ENCODE results near the gene ARMC3. TPM values are rescaled to one million over a fixed set of nuclear protein-coding genes. Genes with fewer than 3 reads are reported as not detected.
"Not testable (repeated sequence)": the region's sequence is repeated elsewhere in the genome, so short reads cannot be mapped to it uniquely, and the experiment has no call there.

Gene ARMC3
- total RNA-seq, 4 donors from 2014 or later = 0.42 TPM; not detected in 3

DNA sequence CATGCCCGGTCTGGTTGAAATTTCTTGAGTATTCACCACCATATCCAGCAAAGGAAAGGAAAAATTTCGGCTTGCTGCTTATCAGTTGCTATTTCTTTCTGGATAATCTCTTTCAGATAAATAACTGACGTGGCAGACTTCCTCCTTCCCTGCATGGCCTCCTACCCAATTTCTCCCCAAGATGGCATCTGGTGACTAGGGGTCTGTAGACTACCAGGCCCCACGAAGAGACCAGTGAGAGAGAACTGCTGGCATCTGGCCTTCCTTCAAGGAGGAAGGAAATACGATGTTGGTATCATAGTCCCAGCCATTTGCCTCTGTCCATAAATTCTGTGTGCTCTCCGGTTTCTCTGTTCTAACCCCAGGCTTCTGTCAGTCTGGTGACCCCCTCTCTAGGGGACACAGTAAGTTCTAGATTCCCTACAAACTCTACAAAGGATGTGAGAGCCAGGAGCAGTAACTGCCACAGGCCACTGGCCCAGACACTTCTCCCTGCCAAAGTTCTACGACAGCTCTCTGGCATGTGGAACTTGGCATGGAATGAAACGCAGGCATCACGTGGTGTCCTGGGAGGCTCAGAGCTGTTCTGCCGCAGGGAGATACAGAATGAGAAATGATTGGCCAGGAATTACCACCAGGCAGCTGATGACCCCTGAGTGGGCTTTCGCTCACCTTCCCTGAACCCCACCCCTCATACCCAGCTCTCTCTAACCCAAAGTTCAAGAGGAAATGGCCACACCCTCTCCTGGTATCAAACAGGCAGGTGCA is 137.5 kb downstream of the ARMC3 start:
- peaks cover 12 to 34% (median 21%) of the 10 kb centered on the region in 4 donors for H3K4me1 ChIP-seq
- peak overlapping the region in 3 of 4 donors; percentile 5 to 46 (median 11) for H3K27ac ChIP-seq (replicated peaks in 1 of 4)
- 60% methylated on average over 7 of the region's 11 CpGs for WGBS
- H3K9me3 ChIP-seq = no peaks in the 10 kb centered on the region
- peak; percentile 45 to 80 for TF ChIP-seq POLR2AphosphoS5 (IDR thresholded peaks at IDR 0.05)
- no peak for TF ChIP-seq POLR2A (IDR thresholded peaks at IDR 0.05; ENCODE audit: low read depth)
- TF ChIP-seq, protein P1, sequence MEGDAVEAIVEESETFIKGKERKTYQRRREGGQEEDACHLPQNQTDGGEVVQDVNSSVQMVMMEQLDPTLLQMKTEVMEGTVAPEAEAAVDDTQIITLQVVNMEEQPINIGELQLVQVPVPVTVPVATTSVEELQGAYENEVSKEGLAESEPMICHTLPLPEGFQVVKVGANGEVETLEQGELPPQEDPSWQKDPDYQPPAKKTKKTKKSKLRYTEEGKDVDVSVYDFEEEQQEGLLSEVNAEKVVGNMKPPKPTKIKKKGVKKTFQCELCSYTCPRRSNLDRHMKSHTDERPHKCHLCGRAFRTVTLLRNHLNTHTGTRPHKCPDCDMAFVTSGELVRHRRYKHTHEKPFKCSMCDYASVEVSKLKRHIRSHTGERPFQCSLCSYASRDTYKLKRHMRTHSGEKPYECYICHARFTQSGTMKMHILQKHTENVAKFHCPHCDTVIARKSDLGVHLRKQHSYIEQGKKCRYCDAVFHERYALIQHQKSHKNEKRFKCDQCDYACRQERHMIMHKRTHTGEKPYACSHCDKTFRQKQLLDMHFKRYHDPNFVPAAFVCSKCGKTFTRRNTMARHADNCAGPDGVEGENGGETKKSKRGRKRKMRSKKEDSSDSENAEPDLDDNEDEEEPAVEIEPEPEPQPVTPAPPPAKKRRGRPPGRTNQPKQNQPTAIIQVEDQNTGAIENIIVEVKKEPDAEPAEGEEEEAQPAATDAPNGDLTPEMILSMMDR (IDR thresholded peaks at IDR 0.05) = peak in 1 of 3 experiments; percentile 8
- H3K4me3 ChIP-seq = no peak overlapping the region
- intact Hi-C loops (cut with DNase I) = loop anchor here (5.0 kb wide), 1 partner anchor 1073 kb away; no protein-coding TSS in a partner anchor
- peak; percentile 94 for DNase-seq (ENCODE audit: extremely low spot score)
- no peaks in the 10 kb centered on the region for H3K36me3 ChIP-seq
- H3K27me3 ChIP-seq = no peaks in the 10 kb centered on the region

DNA sequence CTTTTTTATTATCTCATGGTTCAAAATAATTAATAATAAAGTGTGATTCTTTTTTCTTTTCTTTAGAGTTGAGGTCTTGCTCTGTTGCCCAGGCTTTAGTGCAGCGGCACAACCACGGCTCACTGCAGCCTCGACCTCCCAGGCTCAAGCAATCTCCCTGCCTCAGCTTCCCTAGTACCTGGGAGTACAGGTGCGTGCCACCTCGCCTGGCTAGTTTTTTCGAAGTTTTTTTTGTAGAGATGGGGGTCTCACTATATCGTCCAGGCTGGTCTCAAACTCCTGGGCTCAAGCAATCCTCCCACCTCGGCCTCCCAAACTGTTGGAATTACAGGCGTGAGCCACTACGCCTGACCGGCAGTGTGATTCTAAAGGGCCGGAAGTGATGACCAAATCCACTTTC is 139.5 kb downstream of the ARMC3 start:
- Histone ChIP-seq H3K4me3 (no peak overlapping the region), H3K9me3 (no peaks in the 10 kb centered on the region), H3K27me3 (no peaks in the 10 kb centered on the region), H3K36me3 (no peaks in the 10 kb centered on the region), H3K27ac (replicated peaks in 1 of 4) (no peak overlapping the region), H3K4me1 (peaks cover 12 to 34% (median 21%) of the 10 kb centered on the region in 4 donors)
- DNase-seq (ENCODE audit: extremely low spot score) = no peak
- WGBS = 91% methylated on average over 12 of the region's 12 CpGs
- intact Hi-C loops (cut with DNase I) = loop anchor here (5.0 kb wide), 1 partner anchor 1075 kb away; no protein-coding TSS in a partner anchor
- TF ChIP-seq POLR2A (IDR thresholded peaks at IDR 0.05; ENCODE audit: low read depth) (no peak), EP300 (IDR thresholded peaks at IDR 0.05) (no peak), POLR2AphosphoS5 (IDR thresholded peaks at IDR 0.05) (no peak)
- TF ChIP-seq, protein P1 (IDR thresholded peaks at IDR 0.05) = no peak

DNA sequence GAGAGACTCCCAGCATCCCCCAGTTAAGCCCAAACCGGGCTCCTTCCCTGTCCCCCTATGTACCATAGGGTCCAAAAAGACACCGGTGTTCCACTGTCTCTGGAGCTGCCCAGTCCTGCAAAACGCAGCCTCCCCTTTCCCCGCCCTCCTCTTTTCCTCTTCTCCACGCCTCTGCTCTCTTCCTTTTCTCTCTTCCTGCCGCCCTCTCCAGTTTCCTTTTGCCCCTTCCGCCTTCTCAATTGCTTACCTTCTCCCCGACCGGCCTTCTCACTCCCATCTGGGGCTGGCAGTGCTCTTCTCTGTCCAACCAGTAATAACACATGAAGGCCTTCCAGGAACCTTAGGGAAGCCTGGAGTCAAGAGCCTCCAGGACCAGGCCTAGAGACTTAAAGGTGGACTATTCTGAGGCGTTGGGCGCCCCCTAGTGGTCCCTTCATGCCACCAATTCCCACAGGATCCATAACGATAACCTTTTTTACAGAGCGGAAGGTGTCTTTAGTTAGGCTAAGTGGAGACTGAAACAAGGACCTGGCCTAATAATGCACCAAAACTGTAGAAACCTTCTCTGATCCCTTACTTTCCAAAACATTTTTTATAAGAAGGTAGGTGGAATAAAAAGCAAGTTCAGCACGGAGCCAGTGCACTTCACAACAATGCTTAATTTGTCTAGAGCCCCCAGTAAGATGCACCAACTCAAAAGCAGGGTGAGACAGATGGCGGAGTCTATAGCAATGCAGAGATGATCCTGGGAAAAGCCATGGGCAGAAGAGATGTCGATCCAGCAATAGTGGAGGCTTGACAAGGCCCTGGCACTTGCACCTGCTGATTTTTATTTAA is 140.3 kb downstream of the ARMC3 start:
- Histone ChIP-seq H3K4me3 (no peak overlapping the region), H3K9me3 (no peaks in the 10 kb centered on the region), H3K4me1 (peaks cover 12 to 34% (median 19%) of the 10 kb centered on the region in 4 donors), H3K36me3 (no peaks in the 10 kb centered on the region), H3K27ac (replicated peaks in 1 of 4) (no peak overlapping the region), H3K27me3 (no peaks in the 10 kb centered on the region)
- no peak for TF ChIP-seq POLR2A (IDR thresholded peaks at IDR 0.05; ENCODE audit: low read depth)
- TF ChIP-seq, protein P1 (IDR thresholded peaks at IDR 0.05) = peak; percentile 69 to 83 (median 72)
- 65% methylated on average over 16 of the region's 16 CpGs for WGBS
- DNase-seq (ENCODE audit: extremely low spot score) = no peak
- intact Hi-C loops (cut with DNase I) = loop anchor here (5.0 kb wide), 1 partner anchor 1076 kb away; no protein-coding TSS in a partner anchor

DNA sequence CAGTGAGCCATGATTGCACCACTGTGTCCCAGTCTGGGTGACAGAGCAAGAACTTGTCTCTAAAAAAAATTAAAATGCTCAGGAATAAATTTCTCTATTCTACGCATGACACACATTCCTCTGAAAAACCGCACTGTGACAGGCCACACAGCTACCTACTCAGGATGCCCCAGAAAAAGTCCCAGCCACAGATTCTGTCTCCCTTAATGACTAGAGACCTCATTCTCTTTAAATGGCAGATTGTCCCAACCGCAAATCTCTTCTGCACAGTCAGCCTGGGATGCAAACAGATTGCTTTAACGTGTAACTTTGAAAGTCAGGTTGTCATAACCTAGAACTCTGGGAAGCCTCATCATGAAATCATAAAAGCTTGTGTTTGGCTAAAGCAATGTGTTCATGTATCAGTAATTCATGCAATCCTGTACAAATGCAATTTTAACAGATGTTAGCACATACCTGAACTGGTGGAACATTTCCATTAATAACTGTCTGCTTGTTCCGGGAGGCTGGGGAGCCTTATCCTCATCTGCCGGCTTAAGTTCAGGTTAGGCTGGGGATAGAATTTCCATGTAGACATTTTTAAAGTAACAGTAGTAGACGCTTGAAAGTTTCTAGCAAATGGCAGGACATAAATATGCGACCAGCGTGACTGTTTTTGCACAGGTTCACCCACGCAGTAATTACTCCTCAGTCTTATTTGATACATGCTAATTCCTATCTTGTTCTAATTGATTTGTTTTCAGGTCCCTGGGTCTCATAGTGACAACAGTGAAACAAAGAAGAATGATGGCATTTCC is 141.4 kb downstream of the ARMC3 start:
- H3K4me3 ChIP-seq = no peak overlapping the region
- H3K9me3 ChIP-seq = no peaks in the 10 kb centered on the region
- TF ChIP-seq POLR2A (IDR thresholded peaks at IDR 0.05; ENCODE audit: low read depth) = no peak
- peak; percentile 5 to 42 for TF ChIP-seq POLR2AphosphoS5 (IDR thresholded peaks at IDR 0.05)
- TF ChIP-seq, protein P1 (IDR thresholded peaks at IDR 0.05) = no peak
- no peak for TF ChIP-seq EP300 (IDR thresholded peaks at IDR 0.05)

DNA sequence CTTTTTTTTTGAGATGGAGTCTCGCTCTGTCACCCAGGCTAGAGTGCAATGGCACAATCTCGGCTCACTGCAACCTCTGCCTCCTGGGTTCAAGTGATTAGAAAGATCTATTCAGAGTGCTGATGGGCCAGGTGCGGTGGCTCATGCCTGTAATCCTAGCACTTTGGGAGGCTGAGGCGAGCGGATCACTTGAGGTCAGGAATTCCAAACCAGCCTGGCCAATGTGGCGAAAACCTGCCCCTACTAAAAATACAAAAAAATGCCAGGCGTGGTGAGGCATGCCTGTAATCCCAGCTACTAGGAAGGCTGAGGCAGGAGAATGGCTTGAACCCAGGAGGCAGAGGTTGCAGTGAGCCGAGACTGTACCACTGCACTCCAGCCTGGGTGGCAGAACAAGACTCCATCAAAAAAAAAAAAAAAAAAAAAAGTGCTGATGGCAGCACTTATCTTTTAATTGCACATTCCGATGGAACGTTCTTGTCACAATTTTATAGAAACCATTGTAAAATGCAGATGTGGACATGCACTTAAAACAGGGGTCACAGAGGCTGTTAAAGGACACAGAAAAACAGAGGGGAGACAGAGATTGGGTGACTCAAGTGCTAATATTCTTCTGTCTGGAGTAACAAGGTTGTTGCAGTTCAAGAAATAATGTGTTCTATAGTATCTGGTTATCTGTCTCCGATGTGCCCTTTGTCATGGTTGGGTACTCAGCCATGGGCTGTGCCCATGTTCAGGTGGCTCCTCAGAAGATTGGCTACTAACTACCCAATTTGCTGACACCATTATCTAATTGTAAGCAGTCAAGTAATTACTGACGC is 142.4 kb downstream of the ARMC3 start:
- DNase-seq (ENCODE audit: extremely low spot score); H3K36me3 ChIP-seq; intact Hi-C loops (cut with DNase I); H3K9me3 ChIP-seq; H3K4me3 ChIP-seq; H3K27ac ChIP-seq (replicated peaks in 1 of 4); H3K27me3 ChIP-seq: not testable (repeated sequence)
- WGBS = 95% methylated on average over 12 of the region's 12 CpGs
- H3K4me1 ChIP-seq = peaks cover 8 to 27% (median 12%) of the 10 kb centered on the region in 4 donors

More for the DNA sequence above, 141.4 kb downstream of the ARMC3 start:
- H3K36me3 ChIP-seq = no peaks in the 10 kb centered on the region
- H3K27ac ChIP-seq (replicated peaks in 1 of 4) = no peak overlapping the region
- H3K4me1 ChIP-seq = peaks cover 12 to 34% (median 19%) of the 10 kb centered on the region in 4 donors
- WGBS = 57% methylated on average over 10 of the region's 10 CpGs
- DNase-seq (ENCODE audit: extremely low spot score) = peak; percentile 42
- intact Hi-C loops (cut with DNase I) = loop anchor here (5.0 kb wide), 1 partner anchor 1077 kb away; no protein-coding TSS in a partner anchor
- H3K27me3 ChIP-seq = no peaks in the 10 kb centered on the region

Measured in esophagus muscularis mucosa (tissue), 4 donors.